RPMI7951 (cell line): ENCODE data around the gene CUX1. TPM values are rescaled to one million over a fixed set of nuclear protein-coding genes. Genes with fewer than 3 reads are reported as not detected.
A peak's percentile ranks its signal among the peaks of the same experiment; 100 is the strongest.
"Not testable (repeated sequence)": the region's sequence is repeated elsewhere in the genome, so short reads cannot be mapped to it uniquely, and the experiment has no call there.

Experiments
- DNase-seq: peaks from one replicate; pipeline ENCODE4 v3.0.0-alpha.2; 2012; ENCODE audit warnings: low read depth
- total RNA-seq: library from RNA; depleted of rRNA; stranded (reverse); fragments of >200 nt; shearing (Covaris generic); gene quantifications from 2 replicates; pipeline ENCODE4 v1.2.3, GENCODE V29; 2014

Gene CUX1
- total RNA-seq, 1 experiment from 2014 or later = 28.6 TPM

- no peak for DNase-seq
These were observed 98.8 kb downstream of the CUX1 start for GRCh38 chr7:101916041-101916800.

DNA sequence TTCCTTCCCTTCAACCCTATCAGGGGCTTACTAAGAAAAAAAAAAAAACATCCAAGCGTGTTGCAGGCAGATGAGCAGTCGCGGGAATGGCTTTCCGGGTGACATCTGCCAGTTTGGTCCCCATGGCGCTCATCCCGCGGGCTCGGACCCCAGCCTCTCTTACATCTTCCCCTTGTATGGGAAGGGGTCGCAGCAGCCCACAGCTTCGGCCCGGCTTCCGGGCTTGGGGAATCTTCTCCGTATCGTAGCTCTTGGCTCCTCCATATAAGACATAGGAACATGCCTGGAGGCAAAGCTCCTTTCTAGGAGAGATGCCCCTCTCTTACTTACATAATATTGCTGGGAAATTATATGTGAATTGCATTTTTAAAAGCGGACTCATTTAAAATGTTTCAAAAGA is 99.5 kb downstream of the CUX1 start:
- no peak for DNase-seq

GRCh38 chr7:101917566-101917965 is 100.1 kb downstream of the CUX1 start:
- no peak for DNase-seq

GRCh38 chr7:101918426-101918825 is 101.0 kb downstream of the CUX1 start:
- no peak for DNase-seq

GRCh38 chr7:101919363-101920115 is 102.1 kb downstream of the CUX1 start:
- DNase-seq = no peak

- no peak for DNase-seq
These were observed 103.6 kb downstream of the CUX1 start for GRCh38 chr7:101921061-101921460.

- DNase-seq = not testable (repeated sequence)
These were observed 104.4 kb downstream of the CUX1 start for GRCh38 chr7:101921546-101922489.

- no peak for DNase-seq
These were observed 105.5 kb downstream of the CUX1 start for GRCh38 chr7:101922631-101923601.

- no peak for DNase-seq
These were observed 106.2 kb downstream of the CUX1 start for GRCh38 chr7:101923602-101923985.

DNA sequence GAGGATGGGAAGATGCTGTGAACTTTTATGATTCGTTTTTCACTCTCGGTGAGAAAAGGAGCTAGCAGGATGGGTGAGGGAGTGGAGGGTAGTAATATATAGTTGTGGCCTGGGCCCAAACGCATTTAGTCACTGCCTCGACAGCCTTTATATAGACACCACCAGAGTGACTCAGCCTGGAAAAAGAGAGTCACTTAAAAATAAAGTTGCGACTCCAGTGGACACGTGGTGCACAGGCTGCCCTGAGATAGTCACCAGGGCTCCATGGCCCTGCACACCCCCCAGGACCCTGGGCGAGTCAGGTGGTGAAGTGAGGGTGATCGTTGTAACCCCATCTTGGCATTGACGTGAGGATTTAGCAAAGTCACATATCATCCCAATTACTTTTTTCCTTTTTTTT is 106.7 kb downstream of the CUX1 start:
- DNase-seq = peak; percentile 83

DNA sequence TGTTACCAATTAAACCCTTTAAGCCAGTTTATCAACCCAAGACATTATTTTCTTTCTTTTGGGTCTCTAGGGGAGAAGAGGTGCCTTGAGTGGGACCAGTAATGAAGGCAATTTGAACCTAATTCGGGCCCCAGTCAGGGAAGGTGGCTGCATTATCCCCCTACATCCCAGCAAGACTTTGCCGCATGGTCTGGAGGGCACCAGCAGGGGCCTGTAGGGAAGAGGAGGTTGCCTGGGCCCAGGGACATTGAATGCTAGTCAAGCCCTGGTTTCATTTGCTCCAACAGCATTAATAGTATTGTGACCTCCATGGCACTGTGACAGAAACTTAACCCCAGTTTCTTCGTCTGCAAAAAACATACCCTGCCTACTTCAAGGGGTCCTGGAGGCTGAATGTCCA is 108.8 kb downstream of the CUX1 start:
- no peak for DNase-seq

GRCh38 chr7:101927389-101927788 is 110.0 kb downstream of the CUX1 start:
- no peak for DNase-seq

DNA sequence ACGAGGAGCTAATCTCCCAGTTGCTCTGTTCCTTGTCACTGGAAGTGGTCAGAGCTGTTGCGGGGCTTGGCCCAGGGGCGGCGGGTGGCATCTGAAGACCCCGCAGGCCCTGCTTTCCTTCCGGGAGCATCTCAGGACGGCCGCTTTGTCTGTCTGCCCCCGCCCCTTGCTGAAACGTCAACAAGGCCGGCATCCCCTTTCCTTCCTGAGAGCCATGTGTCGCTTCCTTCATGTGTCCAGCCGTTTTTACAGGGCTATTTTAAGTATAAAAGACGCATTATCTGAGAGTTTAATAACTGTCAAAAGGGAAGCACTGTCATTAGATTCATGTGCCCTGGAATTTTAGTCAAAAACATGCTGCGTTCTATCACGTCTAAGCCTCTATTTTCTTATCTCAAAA is 110.4 kb downstream of the CUX1 start:
- DNase-seq = peak; percentile 31

DNA sequence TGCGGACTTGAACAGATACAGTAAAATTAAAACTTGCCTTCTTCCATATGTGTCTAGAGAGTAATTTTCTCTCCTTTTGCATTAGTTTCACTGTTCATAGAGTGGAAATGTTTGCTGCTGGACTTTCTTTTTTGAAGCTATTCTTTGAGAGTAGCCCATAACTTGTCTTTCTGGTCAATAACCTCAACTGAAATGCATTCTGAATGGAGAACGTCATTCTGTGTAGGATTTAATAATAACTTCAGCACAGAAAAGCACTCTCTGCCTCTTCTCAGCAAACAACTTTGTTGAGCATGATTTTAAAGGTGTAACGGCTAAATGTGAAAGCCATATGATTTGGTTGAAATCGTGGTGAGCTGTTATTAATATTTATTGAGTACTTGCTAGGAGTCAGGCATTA is 111.8 kb downstream of the CUX1 start:
- no peak for DNase-seq

- DNase-seq = not testable (repeated sequence)
These were observed 112.5 kb downstream of the CUX1 start for GRCh38 chr7:101929911-101930310.

GRCh38 chr7:101932083-101932482 is 114.7 kb downstream of the CUX1 start:
- DNase-seq = no peak

DNA sequence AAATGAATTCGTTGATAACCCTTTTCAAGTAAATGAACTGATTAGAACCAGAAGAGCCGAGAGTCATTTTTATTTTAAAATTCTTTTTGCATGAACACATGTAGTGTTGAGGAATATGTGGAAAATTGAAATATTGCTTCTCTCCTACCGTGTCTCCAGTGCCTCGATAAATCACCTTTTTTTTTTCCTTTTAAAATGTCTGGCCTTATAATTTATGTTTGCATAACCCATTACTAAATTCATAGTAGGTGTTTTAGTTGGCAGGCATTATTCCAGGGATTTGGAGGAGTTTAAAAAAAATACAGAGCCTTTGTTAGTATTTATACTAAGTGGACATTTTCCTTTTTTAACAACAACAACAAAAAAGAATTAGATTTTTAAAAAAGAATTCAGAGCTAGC is 115.6 kb downstream of the CUX1 start:
- DNase-seq = no peak

- DNase-seq = no peak
These were observed 116.3 kb downstream of the CUX1 start for GRCh38 chr7:101933688-101934121.

DNA sequence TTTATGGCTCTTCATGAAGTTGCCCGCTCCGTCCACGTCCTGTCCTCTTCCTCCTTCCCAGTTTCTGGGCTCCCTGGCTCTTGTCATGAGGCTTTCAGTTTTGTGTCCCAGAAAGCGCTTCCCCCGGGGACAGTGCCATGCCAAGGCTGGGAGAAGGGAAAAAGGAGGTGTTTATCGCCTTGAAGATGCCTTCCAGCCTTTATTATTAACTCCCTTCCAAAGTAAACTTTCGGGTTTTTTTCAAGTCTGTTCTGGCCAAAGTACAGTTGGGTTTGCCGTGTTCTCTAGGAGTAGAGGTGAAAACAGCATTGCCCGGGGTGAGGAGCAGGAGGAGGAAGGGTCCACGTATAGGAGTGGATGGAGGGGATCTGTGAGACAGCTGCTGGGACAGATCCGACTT is 117.2 kb downstream of the CUX1 start:
- no peak for DNase-seq

GRCh38 chr7:101935521-101936141 is 118.2 kb downstream of the CUX1 start:
- DNase-seq = no peak
